GDM1 (cell line): ENCODE results near the gene CBX2.
A peak's percentile ranks its signal among the peaks of the same experiment; 100 is the strongest.

Source experiments
- DNase-seq: peaks from one replicate; lab custom pipeline; 2025; lab: John Stamatoyannopoulos, UW

Gene CBX2

GRCh38 chr17:79777894-79778503, at the start of gene CBX2:
Gene CBX2 (plus strand): TSS chr17:79778148. CDS start chr17:79778236, 88 bp downstream.
- peak; percentile 58 for DNase-seq

GRCh38 chr17:79728169-79728907, 49.6 kb upstream of the CBX2 start:
- peak; percentile 31 for DNase-seq

- DNase-seq: no peak
Measured at GRCh38 chr17:79728908-79729471, 49.0 kb upstream of the CBX2 start.

- no peak for DNase-seq
Measured at GRCh38 chr17:79729761-79730160, 48.2 kb upstream of the CBX2 start.

DNA sequence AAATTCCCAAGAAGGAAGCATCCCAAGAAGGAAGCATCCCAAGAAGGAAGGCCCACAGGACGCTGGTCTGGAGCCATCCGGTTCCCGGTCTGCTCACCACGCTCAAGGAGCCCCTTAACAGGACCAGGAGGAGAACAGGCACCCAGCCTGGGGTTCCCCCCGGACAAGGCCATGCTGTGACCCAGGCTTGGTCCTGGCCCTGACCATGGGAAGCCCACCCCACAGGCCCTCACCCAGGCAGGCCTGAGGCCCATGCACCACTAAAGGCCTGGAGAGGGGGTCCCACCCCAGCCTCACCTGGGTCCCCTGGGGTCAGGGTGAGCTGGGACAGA, 47.5 kb upstream of the CBX2 start:
- no peak for DNase-seq

DNA sequence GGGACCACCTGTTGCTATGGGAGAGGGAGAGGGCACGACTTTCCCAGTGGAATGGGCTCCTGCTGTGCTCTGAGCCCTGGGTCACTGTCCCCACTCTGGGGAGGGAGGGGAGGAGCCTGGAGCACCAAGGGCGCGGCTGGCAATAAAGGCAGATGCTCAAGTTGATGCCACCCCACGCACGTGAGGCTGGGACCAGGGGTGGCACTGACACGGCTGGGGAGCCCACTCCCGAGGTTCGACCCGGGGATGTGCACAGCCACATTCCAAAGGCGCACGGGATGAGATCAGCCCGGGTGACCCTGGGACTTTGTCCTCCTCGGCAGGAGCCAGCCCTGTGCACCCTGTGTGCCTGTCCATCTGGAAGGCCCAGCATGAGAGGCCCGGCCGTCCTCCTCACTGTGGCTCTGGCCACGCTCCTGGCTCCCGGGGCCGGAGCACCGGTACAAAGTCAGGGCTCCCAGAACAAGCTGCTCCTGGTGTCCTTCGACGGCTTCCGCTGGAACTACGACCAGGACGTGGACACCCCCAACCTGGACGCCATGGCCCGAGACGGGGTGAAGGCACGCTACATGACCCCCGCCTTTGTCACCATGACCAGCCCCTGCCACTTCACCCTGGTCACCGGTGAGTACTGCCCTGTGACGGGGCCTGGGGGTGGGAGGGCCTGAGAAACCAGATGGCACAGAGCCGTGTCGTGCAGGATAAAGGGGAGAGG, 47.0 kb upstream of the CBX2 start, which contains the start of gene ENPP7:
TSS of gene ENPP7 (plus strand) at position 175 of the 715 bp plus-strand sequence. CDS start at position 372, 197 bp downstream.
- DNase-seq: no peak

DNA sequence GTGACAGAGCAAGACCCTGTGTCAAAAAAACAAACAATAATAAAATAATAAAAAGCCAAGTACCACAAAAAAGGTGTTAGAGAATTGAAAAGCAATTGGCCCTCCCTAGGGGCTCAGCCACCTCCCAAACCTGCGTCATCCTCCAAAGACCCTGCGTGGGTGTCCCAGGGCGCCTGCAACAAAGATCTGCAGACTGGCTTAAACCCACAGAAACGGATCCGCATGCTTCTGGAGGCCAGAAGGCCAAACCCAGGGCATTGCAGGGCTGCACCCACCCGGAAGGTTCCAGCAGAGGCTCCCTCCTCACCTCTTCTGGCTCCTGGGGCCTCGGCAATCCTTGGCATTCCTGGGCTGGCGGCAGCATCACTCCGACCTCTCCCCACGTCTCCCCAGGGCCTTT, 45.7 kb upstream of the CBX2 start:
- no peak for DNase-seq

DNA sequence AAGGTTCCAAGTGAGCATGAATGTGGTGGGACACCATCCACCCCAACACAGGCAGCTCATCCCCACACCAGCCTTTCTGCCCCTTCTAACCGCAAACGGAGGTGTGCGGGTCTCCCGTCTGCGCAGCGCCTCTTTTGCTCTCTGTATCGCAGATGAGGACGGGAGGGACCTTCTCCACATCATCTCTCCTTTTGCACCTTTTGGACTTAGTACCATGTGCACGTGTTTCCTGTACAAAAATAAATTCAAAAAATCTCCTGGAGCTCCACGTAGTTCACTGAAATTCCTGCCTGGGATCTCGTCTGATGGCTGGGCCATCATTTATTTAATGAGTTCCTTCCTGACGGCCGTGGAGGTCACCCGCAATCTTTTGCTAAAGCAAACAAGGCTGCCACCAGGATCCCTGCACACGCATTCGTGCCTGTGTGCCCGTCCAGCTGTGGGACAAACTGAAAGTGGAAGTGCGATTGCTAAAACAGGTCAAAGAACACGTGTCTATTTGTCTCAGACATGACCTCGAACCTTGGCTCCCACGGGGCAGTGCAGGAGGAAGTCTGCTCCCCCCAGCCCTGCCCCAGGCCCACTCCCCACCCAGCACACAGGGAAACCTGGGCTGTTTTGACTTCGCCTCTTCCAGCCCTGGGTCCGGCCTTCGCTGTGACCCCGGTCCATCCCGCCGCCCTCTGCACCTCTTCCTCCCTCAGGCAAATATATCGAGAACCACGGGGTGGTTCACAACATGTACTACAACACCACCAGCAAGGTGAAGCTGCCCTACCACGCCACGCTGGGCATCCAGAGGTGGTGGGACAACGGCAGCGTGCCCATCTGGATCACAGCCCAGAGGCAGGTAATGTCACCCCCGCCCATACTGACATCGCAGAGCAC, 44.9 kb upstream of the CBX2 start:
- DNase-seq: no peak

DNA sequence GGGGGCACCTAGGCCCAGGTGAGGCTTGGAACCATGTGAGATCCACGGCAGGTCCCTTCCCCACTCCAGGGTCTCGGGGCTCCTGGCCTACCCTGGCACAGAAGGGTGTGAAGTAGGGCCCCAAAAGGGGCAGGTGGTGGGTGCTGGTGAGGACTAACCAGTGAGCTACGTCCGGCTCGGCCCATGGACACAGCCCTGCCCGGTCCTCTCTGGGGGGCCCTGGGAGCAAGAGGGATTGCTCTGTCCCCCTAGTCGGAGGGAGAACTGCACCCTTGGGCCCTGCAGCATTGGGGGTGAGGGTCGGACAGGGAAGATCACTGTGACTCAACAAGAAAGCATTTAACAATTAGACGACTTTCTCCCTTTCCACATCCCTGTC, 44.3 kb upstream of the CBX2 start:
- DNase-seq: no peak

- no peak for DNase-seq
Measured at GRCh38 chr17:79735096-79735495, 42.9 kb upstream of the CBX2 start.

DNA sequence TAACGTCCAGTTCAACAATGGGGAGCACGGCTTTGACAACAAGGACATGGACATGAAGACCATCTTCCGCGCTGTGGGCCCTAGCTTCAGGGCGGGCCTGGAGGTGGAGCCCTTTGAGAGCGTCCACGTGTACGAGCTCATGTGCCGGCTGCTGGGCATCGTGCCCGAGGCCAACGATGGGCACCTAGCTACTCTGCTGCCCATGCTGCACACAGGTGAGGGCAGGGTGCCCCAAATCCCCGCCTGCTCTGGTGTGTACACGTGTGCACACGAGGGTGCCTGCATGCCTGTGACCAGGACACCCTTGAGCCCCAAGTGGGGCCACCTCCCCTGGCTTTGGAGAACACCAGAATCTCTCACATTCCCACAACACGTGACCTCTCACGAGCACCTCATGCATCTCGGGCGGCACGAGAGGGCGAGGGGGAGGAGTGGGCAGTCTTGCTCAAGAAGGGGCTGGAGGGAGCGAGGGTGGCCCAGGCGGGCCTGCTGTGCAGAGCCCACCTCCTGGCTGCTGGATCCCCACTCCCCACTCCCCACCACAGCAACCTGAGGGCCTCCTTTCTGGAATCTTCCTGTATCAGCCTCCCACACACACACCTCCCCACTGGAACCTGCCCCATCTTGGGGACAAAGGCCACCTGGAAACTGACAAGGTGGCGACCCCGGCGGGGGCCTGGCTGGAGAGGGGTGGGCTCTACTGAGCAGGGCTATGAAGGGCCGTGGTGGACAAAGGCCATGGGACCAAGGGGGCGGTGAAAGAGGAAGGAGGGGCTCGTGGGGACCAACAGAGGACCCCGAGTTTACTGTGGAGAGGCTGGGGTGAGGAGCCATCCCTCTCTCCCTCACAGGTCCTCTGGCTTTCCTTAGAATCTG, 40.7 kb upstream of the CBX2 start:
- no peak for DNase-seq

GRCh38 chr17:79737922-79738578, 39.9 kb upstream of the CBX2 start:
- DNase-seq: no peak

DNA sequence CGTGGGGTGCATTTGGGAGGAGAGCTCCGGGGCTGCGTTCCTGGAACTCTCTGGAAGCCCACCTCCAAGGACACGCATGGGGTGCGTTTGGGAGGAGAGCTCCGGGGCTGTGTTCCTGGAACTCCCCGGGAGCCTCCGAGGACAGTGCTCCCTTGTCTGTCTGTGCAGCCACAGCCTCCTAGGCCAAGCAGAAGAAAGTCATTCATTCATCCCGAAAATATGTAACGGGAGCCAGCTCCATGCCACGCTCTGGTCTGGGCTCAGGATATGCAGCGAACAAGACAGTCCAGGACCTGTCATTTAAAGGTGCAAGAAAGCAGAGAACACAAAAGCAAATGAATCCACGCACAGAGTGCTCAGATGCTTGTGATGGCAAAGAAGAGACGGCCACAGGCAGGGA, 39.3 kb upstream of the CBX2 start:
- no peak for DNase-seq

GRCh38 chr17:79739148-79740062, 38.5 kb upstream of the CBX2 start:
- no peak for DNase-seq

DNA sequence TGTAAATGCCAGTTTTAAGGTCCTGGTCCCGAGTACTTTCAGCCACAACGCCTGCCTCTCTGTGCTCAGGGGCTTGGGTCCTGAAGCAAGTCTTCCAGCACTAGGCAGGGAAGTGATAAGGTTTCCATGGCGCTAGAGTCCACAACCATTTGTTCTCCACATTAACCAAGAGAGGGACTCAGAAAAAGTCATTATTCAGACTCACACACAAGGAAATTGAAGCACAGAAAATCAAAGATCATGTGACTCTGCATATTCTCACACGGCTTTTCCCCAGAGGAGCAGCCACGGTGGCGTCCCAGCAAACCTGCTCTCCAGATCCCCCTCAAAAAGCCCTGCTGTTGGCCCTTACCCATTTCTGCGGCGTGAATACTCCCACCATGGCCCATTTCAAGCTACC, 37.5 kb upstream of the CBX2 start:
- DNase-seq: no peak

DNA sequence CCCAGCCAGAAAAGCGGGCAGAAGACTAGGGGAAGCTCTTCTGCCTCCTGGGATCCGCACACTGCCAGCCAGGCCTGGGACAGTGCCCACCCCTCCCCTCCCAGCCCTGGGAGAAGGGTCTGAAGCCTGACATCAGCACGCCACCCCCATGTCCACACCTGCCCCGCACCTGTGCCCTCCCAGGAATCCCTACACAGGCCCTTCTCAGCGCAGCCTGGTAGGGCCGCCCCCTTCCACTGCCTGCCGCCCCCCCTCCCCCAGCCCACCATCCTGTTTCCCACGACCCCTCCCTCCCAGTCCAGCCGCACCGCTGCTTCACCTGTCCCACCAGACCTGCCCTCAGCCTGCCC, 36.6 kb upstream of the CBX2 start:
- DNase-seq: no peak

GRCh38 chr17:79741751-79742588, 36.0 kb upstream of the CBX2 start:
- peak; percentile 40 for DNase-seq

DNA sequence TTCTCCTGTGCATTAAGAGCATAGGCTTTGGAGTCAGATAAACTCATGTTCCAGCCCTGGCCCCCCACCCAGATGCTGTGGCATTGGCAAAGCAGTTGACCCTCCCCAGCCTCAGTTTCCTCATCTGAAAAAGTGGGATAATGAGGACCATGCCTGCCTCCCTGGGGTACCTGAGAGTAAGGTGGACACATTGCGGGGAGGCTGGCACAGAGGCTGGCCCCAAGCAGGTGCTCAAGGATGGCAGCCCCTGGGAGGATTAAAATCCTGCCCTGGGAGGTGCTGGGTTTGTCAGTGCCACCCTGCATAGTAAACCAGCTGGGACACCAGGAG, 35.4 kb upstream of the CBX2 start:
- no peak for DNase-seq
